ENCODE measurements around the gene BCDIN3D. TPM values are rescaled to one million over a fixed set of nuclear protein-coding genes. Genes with fewer than 3 reads are reported as not detected.
A peak's percentile ranks its signal among the peaks of the same experiment; 100 is the strongest.

Gene BCDIN3D
- total and polyA plus RNA-seq, 2 of the 8 experiments (the other 6 are each of a cell fraction or from before 2014, with no cell fraction given): 1.6 to 2.4 TPM

GRCh38 chr12:49874142-49874897 is 31.4 kb upstream of the BCDIN3D start:
- Histone ChIP-seq H3K4me2 (ENCODE audit: insufficient read depth in 1 of 2, low read depth in 2 of 2, low read length in 2 of 2) (no peak overlapping the region), H3K4me1 (replicated peaks in 1 of 4; ENCODE audit: control insufficient read depth in 3 of 4, insufficient read depth in 4 of 4, low read length in 3 of 4) (no peaks in the 10 kb centered on the region), H3K56ac (replicated peaks; ENCODE audit: insufficient read length, low read depth, low read length) (no peak overlapping the region), H3K4ac (replicated peaks; ENCODE audit: insufficient read length, low read depth, low read length) (no peak overlapping the region), H2BK5ac (ENCODE audit: low read depth, low read length) (no peak overlapping the region), H2AK5ac (ENCODE audit: low read depth, low read length) (no peak overlapping the region), H3K9me3 (ENCODE audit: insufficient read depth in 2 of 2, low read depth in 1 of 2, low read length in 1 of 2) (no peaks in the 10 kb centered on the region), H3K36me3 (ENCODE audit: control insufficient read depth in 2 of 4, insufficient read depth in 4 of 4, low read length in 3 of 4) (no peaks in the 10 kb centered on the region), H3K23me2 (ENCODE audit: low read depth, low read length) (no peaks in the 10 kb centered on the region), H3K14ac (ENCODE audit: insufficient read length) (no peak overlapping the region), H3K79me1 (ENCODE audit: low read depth, low read length) (no peaks in the 10 kb centered on the region), H2BK12ac (ENCODE audit: low read depth, low read length) (no peak overlapping the region), H4K91ac (replicated peaks; ENCODE audit: insufficient read length, low read length) (no peak overlapping the region), H3K9ac (replicated peaks in 1 of 4; ENCODE audit: extremely low read depth in 1 of 4, low read depth in 3 of 4, low read length in 3 of 4) (no peak overlapping the region), H2AFZ (ENCODE audit: low read length) (no peak overlapping the region), H3K27me3 (replicated peaks in 1 of 4; ENCODE audit: control insufficient read depth in 3 of 4, extremely low read depth in 1 of 4, insufficient read depth in 3 of 4, low read length in 3 of 4) (no peaks in the 10 kb centered on the region), H3K27ac (ENCODE audit: low read depth, low read length) (no peak overlapping the region), H3K18ac (ENCODE audit: extremely low read depth, low read length) (no peak overlapping the region), H2BK15ac (ENCODE audit: low read length) (no peak overlapping the region), H3K23ac (ENCODE audit: insufficient read length) (no peak overlapping the region), H2BK20ac (ENCODE audit: low read length) (no peak overlapping the region), H4K5ac (ENCODE audit: insufficient read length, low read depth, low read length) (no peak overlapping the region), H3K79me2 (ENCODE audit: control insufficient read depth in 1 of 2, insufficient read depth in 2 of 2, low read length in 2 of 2) (no peaks in the 10 kb centered on the region), H4K20me1 (replicated peaks in 1 of 2; ENCODE audit: control insufficient read depth in 1 of 2, insufficient read depth in 2 of 2, low read length in 2 of 2) (peaks cover 0 to 4% of the 10 kb centered on the region in 2 experiments), H2BK120ac (replicated peaks; ENCODE audit: low read depth, low read length) (no peak overlapping the region), H3K4me3 (ENCODE audit: extremely low read depth in 1 of 4, insufficient read depth in 2 of 4, low read depth in 3 of 4, low read length in 4 of 4) (no peak overlapping the region), H4K8ac (ENCODE audit: extremely low read depth, insufficient read depth, low read length) (peak overlapping the region; percentile 23)
- CTCF ChIA-PET (ENCODE audit: partially characterized antibody): interaction anchor here (0.5 to 2.0 kb wide), 6 partner anchors 7 to 217 kb away, joined by 3 to 7 read pairs (median 3); no protein-coding TSS in a partner anchor
- POLR2A ChIA-PET (ENCODE audit: partially characterized antibody): no interaction called here
- WGBS, 2 experiments (ENCODE audit: extremely low coverage in 1 of 2, insufficient coverage in 1 of 2, insufficient read length in 1 of 2, insufficient replicate concordance in 2 of 2, low coverage in 1 of 2, low lambda C conversion rate in 2 of 2, missing lambda C conversion rate in 1 of 2): 87% methylated on average over 12 of the region's 12 CpGs; no CpG with 5 or more reads in 1 of the 2 experiments
- DNase-seq (ENCODE audit: low read depth in 1 of 2, low spot score in 2 of 2): no peak
- no peak for TF ChIP-seq EP300 (IDR thresholded peaks at IDR 0.05; ENCODE audit: borderline replicate concordance in 1 of 2, low read depth in 2 of 2, low read length in 2 of 2)
- TF ChIP-seq GTF2F1 (IDR thresholded peaks at IDR 0.05; ENCODE audit: borderline replicate concordance, low read depth, low read length): no peak
- TF ChIP-seq E2F6 (IDR thresholded peaks at IDR 0.05): no peak
- no peak for TF ChIP-seq SIRT6 (IDR thresholded peaks at IDR 0.05; ENCODE audit: low read length)
- TF ChIP-seq BCL11A (IDR thresholded peaks at IDR 0.05; ENCODE audit: low read depth in 2 of 2, low read length in 2 of 2): no peak
- no peak for TF ChIP-seq GABPA (IDR thresholded peaks at IDR 0.05; ENCODE audit: borderline replicate concordance, insufficient read depth, low read length)
- no peak for TF ChIP-seq JUN (IDR thresholded peaks at IDR 0.05; ENCODE audit: low read depth, low read length)
- no peak for TF ChIP-seq RAD21 (IDR thresholded peaks at IDR 0.05 in 1 of 2, conservative IDR thresholded peaks at IDR 0.05 in 1 of 2; ENCODE audit: low read depth in 2 of 2, low read length in 2 of 2)
- TF ChIP-seq MAX (IDR thresholded peaks at IDR 0.05): no peak
- TF ChIP-seq JUND (IDR thresholded peaks at IDR 0.05; ENCODE audit: low read length): no peak
- no peak for TF ChIP-seq CBX8 (IDR thresholded peaks at IDR 0.05; ENCODE audit: borderline replicate concordance, low read depth, low read length)
- FAIRE-seq: no peak

Data from H1 (cell line).